Measurements from ENCODE around the gene MYL3. TPM values are rescaled to one million over a fixed set of nuclear protein-coding genes. Genes with fewer than 3 reads are reported as not detected.
"Not testable (repeated sequence)": the region's sequence is repeated elsewhere in the genome, so short reads cannot be mapped to it uniquely, and the experiment has no call there.

The MYL3 gene
- 6.7 TPM for polyA plus RNA-seq
- long read RNA-seq, donor 1, partial matches to known transcripts = 5 of 11 reads
- long read RNA-seq, donor 1, other reads (novel, unspliced or antisense) = 0 of 11 reads
- long read RNA-seq, donor 2, partial matches to known transcripts = 0 of 3 reads
- long read RNA-seq, donor 2, other reads (novel, unspliced or antisense) = 0 of 3 reads
- long read RNA-seq, donor 3 = 0 reads
- long read RNA-seq, donor 4, partial matches to known transcripts = 0 of 1 reads
- long read RNA-seq, donor 4, other reads (novel, unspliced or antisense) = 0 of 1 reads
- long read RNA-seq, donor 5, partial matches to known transcripts = 0 of 1 reads
- long read RNA-seq, donor 5, other reads (novel, unspliced or antisense) = 0 of 1 reads
- long read RNA-seq, donor 6, partial matches to known transcripts = 0 of 1 reads
- long read RNA-seq, donor 6, other reads (novel, unspliced or antisense) = 0 of 1 reads
- long read RNA-seq, donor 7, partial matches to known transcripts = 0 of 2 reads
- long read RNA-seq, donor 7, other reads (novel, unspliced or antisense) = 0 of 2 reads
- long read RNA-seq, donor 8, partial matches to known transcripts = 32 of 37 reads
- long read RNA-seq, donor 8, other reads (novel, unspliced or antisense) = 0 of 37 reads
- long read RNA-seq, donor 9, partial matches to known transcripts = 0 of 4 reads
- long read RNA-seq, donor 9, other reads (novel, unspliced or antisense) = 0 of 4 reads
- long read RNA-seq, donor 10 = 0 reads
- long read RNA-seq, donor 11, partial matches to known transcripts = 0 of 1 reads
- long read RNA-seq, donor 11, other reads (novel, unspliced or antisense) = 0 of 1 reads

- H3K4me3 ChIP-seq (ENCODE audit: low read length) = no peak within 1 kb of the TSS
- WGBS (ENCODE audit: insufficient coverage, low lambda C conversion rate) = no CpG with 5 or more reads among the region's 7 CpGs
- H3K9me3 ChIP-seq (ENCODE audit: control insufficient read depth, low read depth, low read length) = no peaks in the 10 kb centered on the region
- H3K36me3 ChIP-seq (ENCODE audit: control insufficient read depth, insufficient read depth, low read length) = no peaks in the 10 kb centered on the region
- peak within 1 kb of the TSS; percentile 58 for H3K27ac ChIP-seq (ENCODE audit: low read length)
- DNase-seq = peak; percentile 68 to 82
- H3K27me3 ChIP-seq (ENCODE audit: control insufficient read depth, insufficient read depth, low read length) = no peaks in the 10 kb centered on the region
- H3K4me1 ChIP-seq (ENCODE audit: control insufficient read depth, insufficient read depth, low read length) = peaks cover 58% of the 10 kb centered on the region
These were observed at the start of gene MYL3 for GRCh38 chr3:46863261-46863782. TSS of gene MYL3 (minus strand) at chr3:46863444. CDS start at chr3:46863390, 54 bp downstream.

GRCh38 chr3:46912986-46913385 lies 49.7 kb upstream of the MYL3 start:
- H3K4me3 ChIP-seq (ENCODE audit: low read length) = no peak overlapping the region
- H3K27ac ChIP-seq (ENCODE audit: low read length) = no peak overlapping the region
- 100% methylated on average over 1 of the region's 3 CpGs for WGBS (ENCODE audit: insufficient coverage, low lambda C conversion rate)
- peaks cover 7% of the 10 kb centered on the region for H3K4me1 ChIP-seq (ENCODE audit: control insufficient read depth, insufficient read depth, low read length)
- H3K36me3 ChIP-seq (ENCODE audit: control insufficient read depth, insufficient read depth, low read length) = peaks cover 8% of the 10 kb centered on the region
- H3K27me3 ChIP-seq (ENCODE audit: control insufficient read depth, insufficient read depth, low read length) = no peaks in the 10 kb centered on the region
- DNase-seq = no peak
- peaks cover 2% of the 10 kb centered on the region for H3K9me3 ChIP-seq (ENCODE audit: control insufficient read depth, low read depth, low read length)

- not testable (repeated sequence) for H3K27me3 ChIP-seq (ENCODE audit: control insufficient read depth, insufficient read depth, low read length); DNase-seq; H3K9me3 ChIP-seq (ENCODE audit: control insufficient read depth, low read depth, low read length); H3K36me3 ChIP-seq (ENCODE audit: control insufficient read depth, insufficient read depth, low read length); H3K4me1 ChIP-seq (ENCODE audit: control insufficient read depth, insufficient read depth, low read length); H3K4me3 ChIP-seq (ENCODE audit: low read length); H3K27ac ChIP-seq (ENCODE audit: low read length)
- no CpG with 5 or more reads among the region's 10 CpGs for WGBS (ENCODE audit: insufficient coverage, low lambda C conversion rate)
These were observed 47.7 kb upstream of the MYL3 start for GRCh38 chr3:46910914-46911313.

GRCh38 chr3:46910166-46910760 lies 47.0 kb upstream of the MYL3 start:
- Histone ChIP-seq H3K9me3 (ENCODE audit: control insufficient read depth, low read depth, low read length) (no peaks in the 10 kb centered on the region), H3K27ac (ENCODE audit: low read length) (no peak overlapping the region), H3K27me3 (ENCODE audit: control insufficient read depth, insufficient read depth, low read length) (no peaks in the 10 kb centered on the region), H3K4me1 (ENCODE audit: control insufficient read depth, insufficient read depth, low read length) (peaks cover 7% of the 10 kb centered on the region), H3K36me3 (ENCODE audit: control insufficient read depth, insufficient read depth, low read length) (no peaks in the 10 kb centered on the region), H3K4me3 (ENCODE audit: low read length) (no peak overlapping the region)
- no CpG with 5 or more reads among the region's 6 CpGs for WGBS (ENCODE audit: insufficient coverage, low lambda C conversion rate)
- DNase-seq = no peak

- Histone ChIP-seq H3K36me3 (ENCODE audit: control insufficient read depth, insufficient read depth, low read length) (no peaks in the 10 kb centered on the region), H3K9me3 (ENCODE audit: control insufficient read depth, low read depth, low read length) (no peaks in the 10 kb centered on the region), H3K27ac (ENCODE audit: low read length) (no peak overlapping the region), H3K4me3 (ENCODE audit: low read length) (no peak overlapping the region), H3K27me3 (ENCODE audit: control insufficient read depth, insufficient read depth, low read length) (no peaks in the 10 kb centered on the region), H3K4me1 (ENCODE audit: control insufficient read depth, insufficient read depth, low read length) (peaks cover 7% of the 10 kb centered on the region)
- DNase-seq = peak; percentile 75 to 80
- WGBS (ENCODE audit: insufficient coverage, low lambda C conversion rate) = no CpG with 5 or more reads among the region's 18 CpGs
These were observed 46.4 kb upstream of the MYL3 start for GRCh38 chr3:46909535-46910161.

- H3K4me1 ChIP-seq (ENCODE audit: control insufficient read depth, insufficient read depth, low read length) = peaks cover 7% of the 10 kb centered on the region
- no peak for DNase-seq
- H3K36me3 ChIP-seq (ENCODE audit: control insufficient read depth, insufficient read depth, low read length) = no peaks in the 10 kb centered on the region
- WGBS (ENCODE audit: insufficient coverage, low lambda C conversion rate) = no CpG with 5 or more reads among the region's 8 CpGs
- no peak overlapping the region for H3K27ac ChIP-seq (ENCODE audit: low read length)
- H3K27me3 ChIP-seq (ENCODE audit: control insufficient read depth, insufficient read depth, low read length) = no peaks in the 10 kb centered on the region
- H3K9me3 ChIP-seq (ENCODE audit: control insufficient read depth, low read depth, low read length) = no peaks in the 10 kb centered on the region
- H3K4me3 ChIP-seq (ENCODE audit: low read length) = no peak overlapping the region
These were observed 45.8 kb upstream of the MYL3 start for GRCh38 chr3:46908986-46909534.

- peaks cover 7% of the 10 kb centered on the region for H3K4me1 ChIP-seq (ENCODE audit: control insufficient read depth, insufficient read depth, low read length)
- no peak for DNase-seq
- no peaks in the 10 kb centered on the region for H3K36me3 ChIP-seq (ENCODE audit: control insufficient read depth, insufficient read depth, low read length)
- H3K9me3 ChIP-seq (ENCODE audit: control insufficient read depth, low read depth, low read length) = no peaks in the 10 kb centered on the region
- no peak overlapping the region for H3K27ac ChIP-seq (ENCODE audit: low read length)
- no CpG with 5 or more reads among the region's 24 CpGs for WGBS (ENCODE audit: insufficient coverage, low lambda C conversion rate)
- H3K27me3 ChIP-seq (ENCODE audit: control insufficient read depth, insufficient read depth, low read length) = no peaks in the 10 kb centered on the region
- no peak overlapping the region for H3K4me3 ChIP-seq (ENCODE audit: low read length)
These were observed 45.2 kb upstream of the MYL3 start for GRCh38 chr3:46908294-46908985.

GRCh38 chr3:46907960-46908293 lies 44.7 kb upstream of the MYL3 start:
- WGBS (ENCODE audit: insufficient coverage, low lambda C conversion rate) = no CpG with 5 or more reads among the region's 1 CpG
- Histone ChIP-seq H3K36me3 (ENCODE audit: control insufficient read depth, insufficient read depth, low read length) (no peaks in the 10 kb centered on the region), H3K4me1 (ENCODE audit: control insufficient read depth, insufficient read depth, low read length) (peaks cover 7% of the 10 kb centered on the region), H3K4me3 (ENCODE audit: low read length) (no peak overlapping the region), H3K27me3 (ENCODE audit: control insufficient read depth, insufficient read depth, low read length) (no peaks in the 10 kb centered on the region), H3K27ac (ENCODE audit: low read length) (no peak overlapping the region), H3K9me3 (ENCODE audit: control insufficient read depth, low read depth, low read length) (no peaks in the 10 kb centered on the region)
- DNase-seq = no peak

- DNase-seq = no peak
- no peaks in the 10 kb centered on the region for H3K36me3 ChIP-seq (ENCODE audit: control insufficient read depth, insufficient read depth, low read length)
- WGBS (ENCODE audit: insufficient coverage, low lambda C conversion rate) = no CpG with 5 or more reads among the region's 12 CpGs
These were observed 44.0 kb upstream of the MYL3 start for GRCh38 chr3:46907271-46907670.

More at GRCh38 chr3:46907271-46907670, 44.0 kb upstream of the MYL3 start:
- Histone ChIP-seq H3K4me3 (ENCODE audit: low read length) (no peak overlapping the region), H3K4me1 (ENCODE audit: control insufficient read depth, insufficient read depth, low read length) (peaks cover 7% of the 10 kb centered on the region), H3K27ac (ENCODE audit: low read length) (no peak overlapping the region), H3K27me3 (ENCODE audit: control insufficient read depth, insufficient read depth, low read length) (no peaks in the 10 kb centered on the region), H3K9me3 (ENCODE audit: control insufficient read depth, low read depth, low read length) (no peaks in the 10 kb centered on the region)

Data from large intestine (tissue), 12 donors.